Thoracic aorta (tissue), 2 donors: ENCODE data around the gene HNRNPA2B1. TPM values are rescaled to one million over a fixed set of nuclear protein-coding genes. Genes with fewer than 3 reads are reported as not detected.
"Not testable (repeated sequence)": the region's sequence is repeated elsewhere in the genome, so short reads cannot be mapped to it uniquely, and the experiment has no call there.

Source experiments
- ATAC-seq: fragments of 150-250 bp; one replicate; pipeline ENCODE4 v1.8.0; 2017; ENCODE audit warnings: low read depth; ENCODE audit not compliant: insufficient number of reproducible peaks, low FRiP score
- DNase-seq: peaks from one replicate; pipeline ENCODE4 v3.0.0-alpha.2; 2020; ENCODE audit warnings: low spot score
- H3K27ac ChIP-seq, 2 donors: fragments of 200-600 bp; sonication (generic); 1 replicate in 1 of 2; 2 replicates in 1 of 2; pipeline ENCODE4 v1.5.1; 2016; ENCODE audit warnings: mild to moderate bottlenecking in 2 of 2, moderate library complexity in 2 of 2
- H3K27me3 ChIP-seq: fragments of 200-600 bp; sonication (generic); replicated peaks from 2 replicates; pipeline ENCODE4 v1.6.0; 2016; ENCODE audit warnings: mild to moderate bottlenecking; ENCODE audit not compliant: insufficient read depth
- H3K36me3 ChIP-seq: fragments of 200-600 bp; sonication (generic); one replicate; pipeline ENCODE4 v1.5.1; 2016
- H3K4me1 ChIP-seq, 2 donors: fragments of 200-600 bp; sonication (generic); 1 replicate in 1 of 2; 2 replicates in 1 of 2; pipeline versions ENCODE4 v1.5.1 to v1.6.0; 2016; ENCODE audit warnings: low read depth in 2 of 2, mild to moderate bottlenecking in 1 of 2; ENCODE audit not compliant: control insufficient read depth in 1 of 2
- H3K4me3 ChIP-seq: fragments of 200-600 bp; sonication (generic); 2 replicates; pipeline ENCODE4 v1.5.1; 2016; ENCODE audit warnings: mild to moderate bottlenecking
- H3K9me3 ChIP-seq: fragments of 200-600 bp; sonication (generic); 2 replicates; pipeline ENCODE4 v1.5.1; 2016
- CTCF ChIP-seq: fragments of 200-600 bp; sonication (generic); IDR thresholded peaks from one replicate; pipeline ENCODE4 v1.5.1; 2019; ENCODE audit warnings: antibody characterized with exemption
- total RNA-seq, 2 donors: library from RNA; depleted of rRNA; stranded (reverse); fragments of >200 nt; gene quantifications; one replicate each; pipeline versions ENCODE4 v1.1.0 to v1.2.3, GENCODE V29; 2016

HNRNPA2B1 gene
- total RNA-seq, 2 donors from 2014 or later: 142 to 204 TPM

GRCh38 chr7:26178272-26178960 is 22.1 kb downstream of the HNRNPA2B1 start:
- Histone ChIP-seq H3K36me3 (no peaks in the 10 kb centered on the region), H3K27ac (no peak overlapping the region), H3K4me3 (no peak overlapping the region), H3K9me3 (no peaks in the 10 kb centered on the region), H3K4me1 (no peaks in the 10 kb centered on the region), H3K27me3 (no peaks in the 10 kb centered on the region)
- no peak for ATAC-seq
- TF ChIP-seq CTCF: no peak
- no peak for DNase-seq

DNA sequence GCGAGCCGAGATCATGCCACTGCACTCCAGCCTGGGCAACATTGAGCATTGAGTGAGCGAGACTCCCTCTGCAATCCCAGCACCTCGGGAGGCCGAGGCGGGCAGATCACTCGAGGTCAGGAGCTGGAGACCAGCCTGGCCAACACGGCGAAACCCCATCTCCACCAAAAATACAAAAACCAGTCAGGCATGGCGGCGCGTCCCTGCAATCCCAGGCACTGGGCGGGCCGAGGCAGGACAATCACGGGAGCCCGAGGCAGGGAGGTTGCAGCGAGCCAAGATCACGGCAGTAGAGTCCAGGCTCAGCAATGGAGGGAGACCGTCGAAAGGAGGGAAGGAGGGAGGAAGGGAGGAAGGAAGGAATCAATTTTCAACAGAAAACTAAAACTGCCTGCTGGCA is 23.3 kb downstream of the HNRNPA2B1 start:
- H3K36me3 ChIP-seq, ATAC-seq, H3K9me3 ChIP-seq, DNase-seq, H3K4me3 ChIP-seq, H3K4me1 ChIP-seq, H3K27me3 ChIP-seq, H3K27ac ChIP-seq: not testable (repeated sequence)

DNA sequence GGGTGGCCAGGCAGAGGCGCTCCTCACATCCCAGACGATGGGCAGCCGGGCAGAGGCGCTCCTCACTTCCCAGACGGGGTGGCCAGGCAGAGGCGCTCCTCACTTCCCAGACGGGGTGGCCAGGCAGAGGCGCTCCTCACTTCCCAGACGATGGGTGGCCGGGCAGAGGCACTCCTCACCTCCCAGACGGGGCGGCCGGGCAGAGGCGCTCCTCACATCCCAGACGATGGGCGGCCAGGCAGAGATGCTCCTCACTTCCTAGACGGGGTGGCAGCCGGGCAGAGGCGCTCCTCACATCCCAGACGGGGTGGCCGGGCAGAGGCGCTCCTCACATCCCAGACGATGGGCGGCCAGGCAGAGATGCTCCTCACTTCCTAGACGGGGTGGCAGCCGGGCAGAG is 23.9 kb downstream of the HNRNPA2B1 start:
- H3K27ac ChIP-seq, H3K9me3 ChIP-seq, DNase-seq, H3K4me3 ChIP-seq, H3K27me3 ChIP-seq, H3K36me3 ChIP-seq, H3K4me1 ChIP-seq, ATAC-seq: not testable (repeated sequence)

DNA sequence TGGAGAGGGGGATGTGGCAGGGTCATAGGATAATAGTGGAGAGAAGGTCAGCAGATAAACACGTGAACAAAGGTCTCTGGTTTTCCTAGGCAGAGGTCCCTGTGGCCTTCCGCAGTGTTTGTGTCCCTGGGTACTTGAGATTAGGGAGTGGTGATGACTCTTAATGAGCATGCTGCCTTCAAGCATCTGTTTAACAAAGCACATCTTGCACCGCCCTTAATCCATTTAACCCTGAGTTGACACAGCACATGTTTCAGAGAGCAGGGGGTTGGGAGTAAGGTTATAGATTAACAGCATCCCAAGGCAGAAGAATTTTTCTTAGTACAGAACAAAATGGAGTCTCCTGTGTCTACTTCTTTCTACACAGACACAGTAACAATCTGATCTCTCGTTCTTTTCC is 24.6 kb downstream of the HNRNPA2B1 start:
- not testable (repeated sequence) for H3K27me3 ChIP-seq, H3K4me1 ChIP-seq, DNase-seq, H3K36me3 ChIP-seq, H3K9me3 ChIP-seq, H3K27ac ChIP-seq, H3K4me3 ChIP-seq, ATAC-seq

- H3K4me3 ChIP-seq: no peak overlapping the region
- no peaks in the 10 kb centered on the region for H3K36me3 ChIP-seq
- TF ChIP-seq CTCF: no peak
- no peaks in the 10 kb centered on the region for H3K27me3 ChIP-seq
- no peaks in the 10 kb centered on the region for H3K4me1 ChIP-seq
- no peak overlapping the region for H3K27ac ChIP-seq
- H3K9me3 ChIP-seq: no peaks in the 10 kb centered on the region
- ATAC-seq (no peak), DNase-seq (no peak)
Observed at GRCh38 chr7:26172048-26172447, 28.5 kb downstream of the HNRNPA2B1 start.

GRCh38 chr7:26171601-26172000 is 28.9 kb downstream of the HNRNPA2B1 start:
- DNase-seq: no peak
- Histone ChIP-seq H3K9me3 (no peaks in the 10 kb centered on the region), H3K36me3 (no peaks in the 10 kb centered on the region), H3K4me1 (no peaks in the 10 kb centered on the region), H3K27ac (no peak overlapping the region), H3K4me3 (no peak overlapping the region), H3K27me3 (no peaks in the 10 kb centered on the region)
- ATAC-seq: no peak
- TF ChIP-seq CTCF: no peak

- H3K27ac ChIP-seq: no peak overlapping the region
- H3K27me3 ChIP-seq: no peaks in the 10 kb centered on the region
- H3K9me3 ChIP-seq: no peaks in the 10 kb centered on the region
- ATAC-seq: no peak
- DNase-seq: no peak
- no peaks in the 10 kb centered on the region for H3K36me3 ChIP-seq
- no peak for TF ChIP-seq CTCF
- no peaks in the 10 kb centered on the region for H3K4me1 ChIP-seq
- no peak overlapping the region for H3K4me3 ChIP-seq
Observed at GRCh38 chr7:26170663-26171062, 29.9 kb downstream of the HNRNPA2B1 start.
